T-helper 9 cell (primary cell): ENCODE results near the gene C1R.
"Not testable (repeated sequence)": the region's sequence is repeated elsewhere in the genome, so short reads cannot be mapped to it uniquely, and the experiment has no call there.

ENCODE experiments used
- DNase-seq: peaks from one replicate; pipeline ENCODE4 v3.0.0-alpha.2; 2020

C1R gene

GRCh38 chr12:7118881-7119280 lies 26.6 kb upstream of the C1R start:
- DNase-seq, result no peak

DNA sequence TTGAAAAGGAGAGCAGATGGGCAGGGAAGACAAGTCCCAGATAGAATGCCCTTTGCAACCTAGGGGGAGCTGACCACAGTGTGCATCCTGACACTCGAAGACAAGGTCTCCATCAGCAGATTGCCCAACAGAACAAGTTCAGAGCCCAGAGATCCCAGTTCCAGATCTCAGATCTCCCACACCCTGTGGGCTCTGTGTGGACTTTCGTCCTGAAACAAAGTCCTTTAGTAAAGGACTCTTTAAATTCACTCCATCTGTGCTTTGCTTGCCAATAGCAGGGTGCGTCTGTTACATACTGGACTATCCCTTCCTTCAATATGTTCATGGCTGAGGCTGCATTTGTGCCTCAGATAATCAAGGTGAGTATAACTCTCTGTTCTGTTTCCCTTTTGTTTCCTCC lies 25.4 kb upstream of the C1R start:
- no peak for DNase-seq

GRCh38 chr12:7116916-7117315 lies 24.7 kb upstream of the C1R start:
- DNase-seq, result no peak

GRCh38 chr12:7116196-7116595 lies 24.0 kb upstream of the C1R start:
- DNase-seq, result no peak

DNA sequence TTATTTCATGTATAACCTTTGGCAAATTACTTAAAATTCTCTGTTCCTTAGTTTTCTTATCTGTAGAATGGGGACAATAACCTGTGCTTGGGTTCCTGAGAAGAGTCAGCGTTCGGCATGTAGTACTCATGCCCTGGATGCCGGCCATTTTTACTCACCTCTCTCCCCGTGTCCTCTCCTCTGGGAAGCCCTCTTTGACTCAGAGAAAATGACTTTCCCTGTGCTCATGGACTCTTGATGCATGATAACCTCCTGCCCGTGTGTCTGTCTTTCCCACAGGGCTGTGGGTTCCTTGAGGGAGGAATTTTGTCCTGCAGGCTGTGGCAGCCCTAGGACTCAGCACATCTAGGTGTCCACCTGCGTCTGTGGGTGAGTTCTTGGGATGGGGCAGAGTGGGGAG lies 22.6 kb upstream of the C1R start:
- DNase-seq, result no peak

DNA sequence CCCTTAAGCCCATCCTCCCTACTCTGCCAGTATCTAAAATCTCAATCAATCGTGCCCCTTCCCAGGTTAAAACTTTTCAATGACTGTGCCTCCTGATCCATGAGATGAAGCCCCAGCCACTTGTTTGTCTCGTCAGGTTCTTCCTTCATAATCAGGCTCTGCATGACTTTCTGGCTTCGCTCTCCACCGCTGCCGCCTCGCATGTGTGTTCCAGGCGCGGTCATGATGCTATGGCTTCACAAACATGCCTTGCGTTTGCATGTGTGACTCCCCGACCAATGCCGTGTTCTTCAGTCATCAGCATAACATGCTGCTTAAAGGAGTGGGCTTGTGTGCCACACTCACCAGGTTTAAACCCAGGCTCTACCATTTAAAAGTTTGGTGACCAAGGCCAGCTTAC lies 21.8 kb upstream of the C1R start:
- no peak for DNase-seq

DNA sequence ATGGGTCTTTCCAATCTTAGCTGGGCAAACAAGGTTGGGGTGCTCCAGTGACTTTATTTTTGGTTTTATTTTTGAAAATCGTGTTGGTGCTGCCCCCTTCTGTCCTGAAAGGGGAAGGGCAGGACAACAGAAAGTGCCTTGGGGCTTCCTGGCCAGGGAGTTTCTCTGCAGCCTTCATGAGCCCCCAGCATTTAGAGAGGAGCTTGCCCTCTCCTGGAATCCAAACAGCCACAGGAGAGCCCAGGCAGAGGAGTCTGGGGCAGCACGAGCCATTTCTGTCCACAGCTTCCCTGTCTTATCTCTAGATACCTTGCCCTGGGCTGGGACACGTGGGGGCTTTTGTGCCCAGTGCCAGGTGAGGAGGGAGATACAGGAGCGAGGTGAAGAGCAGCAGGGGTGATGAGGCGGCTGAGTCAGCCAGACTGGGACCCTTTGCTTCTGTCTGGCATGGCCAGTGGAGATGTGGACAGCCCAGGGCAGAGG lies 21.2 kb upstream of the C1R start:
- peak; percentile 24 for DNase-seq

DNA sequence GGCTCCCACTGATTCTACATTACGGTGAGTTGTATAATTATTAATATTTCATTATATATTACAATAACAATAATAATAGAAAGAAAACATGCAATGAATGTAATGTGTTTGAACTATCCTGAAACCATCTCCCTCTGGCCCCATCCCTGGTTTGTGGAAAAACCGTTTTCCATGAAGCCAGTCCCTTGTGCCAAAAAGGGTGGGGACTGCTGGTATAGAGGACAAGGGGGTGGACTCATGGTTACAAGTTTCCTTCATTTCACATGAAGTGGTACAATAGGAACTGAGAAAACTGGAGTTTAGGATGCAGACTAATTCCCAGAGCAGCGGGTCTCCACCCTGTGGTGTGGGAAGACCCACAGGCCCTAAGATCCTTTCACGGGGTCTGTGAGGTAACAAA lies 19.8 kb upstream of the C1R start:
- no peak for DNase-seq

GRCh38 chr12:7110661-7111060 lies 18.4 kb upstream of the C1R start:
- no peak for DNase-seq

GRCh38 chr12:7109572-7109920 lies 17.3 kb upstream of the C1R start:
- no peak for DNase-seq

- peak; percentile 82 for DNase-seq
Measured at GRCh38 chr12:7108796-7109571, 16.7 kb upstream of the C1R start, which contains the start of gene C1RL. Gene C1RL, minus strand, starts transcription at chr12:7109214. Its CDS starts 34 bp downstream, at chr12:7109180.

DNA sequence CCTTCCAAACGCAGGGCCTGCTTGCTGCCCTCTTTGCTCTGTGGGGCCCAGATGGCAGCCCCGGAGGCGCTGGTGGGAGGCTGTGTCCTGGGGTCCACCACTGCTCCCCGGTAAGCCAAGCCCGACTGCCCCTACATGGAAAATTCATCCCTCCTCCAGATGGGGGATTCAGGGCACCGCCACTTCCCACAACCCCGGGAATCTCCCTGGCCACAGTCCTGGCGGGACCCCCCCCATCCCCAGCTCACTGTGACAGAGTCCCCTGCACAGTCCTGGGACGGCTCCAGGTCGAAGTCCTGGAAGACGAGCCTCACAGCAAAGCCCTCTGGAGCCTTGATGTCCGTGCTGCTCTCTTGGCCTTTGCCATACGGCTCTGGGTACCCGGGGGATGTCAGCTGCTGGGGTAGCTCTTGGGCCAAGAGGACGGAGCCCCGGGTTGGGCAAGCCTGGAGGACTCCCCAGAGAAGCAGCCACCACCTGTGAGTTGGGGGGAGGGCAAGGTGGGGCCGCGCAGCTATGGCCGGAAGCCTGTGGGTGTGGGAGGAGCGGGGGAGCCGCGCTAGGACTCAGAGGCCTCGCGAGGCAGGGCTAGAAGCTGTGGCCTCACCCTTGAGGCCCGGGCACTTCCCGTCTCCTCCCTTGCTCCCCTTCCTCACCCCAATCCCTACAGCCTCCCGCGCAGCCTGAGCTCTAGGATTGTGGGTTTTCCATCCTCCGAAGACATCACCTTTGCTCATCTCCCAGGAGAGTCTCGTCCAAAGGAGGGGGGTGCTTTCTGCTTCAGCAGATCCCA lies 16.0 kb upstream of the C1R start:
- peak; percentile 58 for DNase-seq

GRCh38 chr12:7107636-7108002 lies 15.4 kb upstream of the C1R start:
- no peak for DNase-seq

DNA sequence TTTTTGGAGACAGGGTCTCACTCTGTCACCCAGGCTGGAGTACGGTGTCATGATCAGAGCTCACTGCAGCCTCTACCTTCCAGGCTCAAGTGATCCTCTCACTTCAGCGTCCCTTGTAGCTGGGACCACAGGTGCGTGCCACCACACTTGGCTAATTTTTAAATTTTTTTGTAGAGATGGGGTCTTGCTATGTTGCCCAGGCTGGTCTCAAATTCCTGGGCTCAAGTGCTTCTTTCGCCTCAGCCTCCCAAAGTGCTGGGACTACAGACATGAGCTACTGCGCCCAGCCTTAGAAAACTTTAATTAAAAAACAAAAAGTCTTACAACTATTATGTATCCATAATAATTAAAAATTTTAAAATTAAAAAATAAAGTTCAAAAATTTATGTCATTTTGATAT lies 14.9 kb upstream of the C1R start:
- DNase-seq, result not testable (repeated sequence)

- DNase-seq, result no peak
Measured at GRCh38 chr12:7106082-7106481, 13.8 kb upstream of the C1R start.

DNA sequence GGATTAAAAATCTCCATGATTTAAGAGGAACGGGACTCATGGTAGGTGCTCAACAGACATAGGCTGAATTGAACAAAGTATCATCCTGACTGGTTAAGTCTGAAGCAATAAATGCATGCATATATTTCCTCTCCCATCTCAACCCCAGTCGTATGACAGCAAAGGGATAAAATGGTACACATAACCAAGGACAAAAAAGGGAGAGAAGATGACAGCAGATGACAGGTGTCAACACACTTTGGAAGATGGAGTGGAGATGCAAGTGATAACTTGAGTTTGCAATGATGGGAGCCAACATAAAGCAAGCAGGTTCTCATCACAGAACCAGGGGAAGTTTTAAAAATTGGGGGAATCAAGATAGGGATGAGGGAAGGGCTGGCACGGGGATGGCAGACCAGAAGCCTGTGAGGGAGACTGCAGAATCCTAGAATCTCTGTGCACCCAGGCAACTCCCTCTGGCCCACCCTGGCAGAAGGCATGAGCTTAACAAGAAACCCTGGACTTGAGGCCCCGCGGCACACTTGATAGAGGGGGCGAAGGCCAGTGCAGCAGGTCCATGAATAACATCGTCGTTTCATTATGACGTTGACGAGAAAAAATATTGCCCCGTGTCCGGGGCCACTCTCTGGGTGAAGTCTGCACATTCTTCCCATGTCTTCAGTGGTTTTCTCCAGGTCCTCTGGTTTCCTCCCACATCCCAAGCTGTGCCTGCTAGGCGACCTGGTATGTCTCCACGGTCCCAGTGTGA lies 11.8 kb upstream of the C1R start:
- no peak for DNase-seq

DNA sequence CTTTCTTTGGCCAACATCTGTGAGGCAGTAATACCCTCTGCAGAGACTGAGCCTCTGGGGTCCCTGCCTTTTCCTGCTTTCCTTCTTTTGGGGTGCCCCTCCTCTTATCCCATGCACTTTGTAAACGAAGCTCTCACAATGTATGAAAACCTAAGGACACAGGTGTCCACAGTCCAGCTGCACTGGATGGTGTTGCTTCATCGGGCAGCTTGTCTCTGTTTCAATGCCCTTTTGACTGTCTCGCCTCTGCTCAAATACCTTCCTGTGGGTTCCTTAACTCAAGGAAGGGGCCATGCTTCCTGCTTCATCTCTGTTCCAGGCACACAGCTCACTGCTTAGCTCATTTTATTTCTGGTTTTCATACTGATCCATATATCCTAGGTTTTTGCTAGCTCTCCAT lies 10.3 kb upstream of the C1R start:
- no peak for DNase-seq

DNA sequence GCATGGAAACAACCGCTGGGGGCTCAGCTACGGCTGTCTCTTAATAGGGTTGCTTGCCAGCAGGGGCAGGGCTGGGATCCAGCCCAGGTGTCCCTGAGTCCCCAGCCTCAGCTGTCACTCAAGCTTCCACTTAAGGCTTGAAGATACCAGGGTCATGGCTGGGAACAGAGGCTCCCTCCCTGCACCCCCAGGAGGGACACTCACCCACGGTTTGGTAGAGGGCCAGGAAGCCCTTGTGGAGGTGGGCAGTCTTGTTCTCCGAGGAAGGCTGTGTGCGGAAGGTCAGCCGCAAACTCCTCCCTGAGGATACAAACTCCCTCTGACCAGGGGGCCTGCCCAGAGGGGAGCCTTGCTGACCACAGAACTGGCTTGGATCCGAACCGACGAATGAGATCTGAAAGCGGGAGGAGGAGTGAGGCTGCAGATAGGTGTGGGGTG lies 9.5 kb upstream of the C1R start:
- no peak for DNase-seq

DNA sequence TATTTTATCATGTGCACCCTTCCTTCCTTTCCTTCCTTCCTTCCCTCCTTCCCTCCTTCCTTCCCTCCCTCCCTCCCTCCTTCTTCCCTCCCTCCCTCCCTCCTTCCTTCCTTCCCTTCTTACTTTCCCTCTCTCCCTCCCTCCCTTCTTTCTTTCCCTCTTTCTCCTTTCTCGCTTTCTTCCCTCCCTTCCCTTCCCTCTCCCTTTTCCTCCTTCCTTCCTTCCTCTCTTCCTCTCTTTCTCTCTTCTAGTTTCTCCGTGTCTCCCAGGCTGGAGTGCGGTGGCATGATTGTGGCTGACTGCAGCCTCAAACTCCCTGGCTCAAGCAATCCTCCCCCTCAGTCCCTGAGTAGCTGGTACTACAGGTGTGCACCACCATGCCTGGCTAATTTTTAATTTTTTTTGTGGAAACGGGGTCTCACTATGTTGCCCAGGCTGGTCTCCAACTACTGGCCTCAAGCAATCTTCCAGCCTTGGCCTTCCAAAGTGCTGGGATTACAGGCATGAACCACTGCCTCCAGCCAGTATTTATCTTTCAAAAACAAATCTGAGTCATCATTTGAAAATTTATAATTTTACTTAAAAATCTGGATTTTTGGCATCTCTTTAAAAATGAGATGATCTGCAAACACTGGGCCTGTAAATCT lies 8.9 kb upstream of the C1R start:
- DNase-seq, result no peak

- DNase-seq, result no peak
Measured at GRCh38 chr12:7100239-7100638, 8.0 kb upstream of the C1R start.

GRCh38 chr12:7099290-7099996 lies 7.2 kb upstream of the C1R start:
- DNase-seq, result no peak

DNA sequence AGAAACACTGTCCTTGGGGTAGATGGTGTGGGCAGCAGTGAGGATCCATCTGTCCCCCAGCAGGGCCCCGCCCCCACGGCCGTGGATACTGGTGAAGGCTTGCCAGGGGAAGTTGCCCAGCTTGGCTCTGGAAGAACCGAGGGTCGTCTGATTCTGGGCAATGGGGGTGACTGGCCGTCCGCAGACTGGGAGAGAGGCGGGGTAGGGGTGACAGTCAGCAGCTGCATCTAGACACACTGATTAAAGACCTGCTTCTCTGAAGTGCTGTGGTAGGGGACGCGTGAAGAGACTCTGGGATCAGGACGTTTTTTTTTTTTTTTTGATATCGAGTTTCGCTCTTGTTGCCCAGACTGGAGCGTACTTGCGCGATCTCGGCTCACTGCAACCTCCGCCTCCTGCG lies 4.7 kb upstream of the C1R start:
- DNase-seq, result no peak
